Testis (tissue), 2 donors: Measurements from ENCODE around the gene ADAMTS14.

Source experiments
- CTCF ChIP-seq, 3 experiments: fragments of 450-650 bp in 2 of 3; fragments of 200-600 bp in 1 of 3; sonication (generic) in 1 of 3; IDR thresholded peaks; one replicate each; pipeline ENCODE4 v1.5.1; 2016 to 2019; ENCODE audit warnings: antibody characterized with exemption in 3 of 3, mild to moderate bottlenecking in 2 of 3, moderate library complexity in 1 of 3
- POLR2A ChIP-seq: fragments of 450-650 bp; IDR thresholded peaks from one replicate; pipeline ENCODE4 v1.6.1; 2017; ENCODE audit warnings: antibody characterized with exemption, mild to moderate bottlenecking, moderate library complexity

- TF ChIP-seq CTCF (IDR thresholded peaks at IDR 0.05) (no peak), POLR2A (no peak)
Observed at GRCh38 chr10:70765794-70766594, 93.7 kb downstream of the ADAMTS14 start.
